ENCODE measurements around the gene RPS6KA4. TPM values are rescaled to one million over a fixed set of nuclear protein-coding genes. Genes with fewer than 3 reads are reported as not detected.

The RPS6KA4 gene
- total RNA-seq, 1 experiment from 2014 or later, result 24.5 TPM

GRCh38 chr11:64400102-64400501, 41.1 kb downstream of the RPS6KA4 start:
- ChIA-PET POLR2A (ENCODE audit: low non-redundant PET) (no interaction called here), CTCF (no interaction called here)
- H3K36me3 ChIP-seq (ENCODE audit: insufficient read depth, low read length, poor library complexity, severe bottlenecking), result no peaks in the 10 kb centered on the region
- peaks cover 7% of the 10 kb centered on the region for H3K27me3 ChIP-seq (replicated peaks; ENCODE audit: insufficient read depth, low read depth, low read length, poor library complexity)
- no peak overlapping the region for H3K27ac ChIP-seq (ENCODE audit: low read depth, low read length, poor library complexity, severe bottlenecking)
- BruUV-seq (replicated peaks), result no TSS peak
- intact Hi-C loops (cut with micrococcal nuclease; ENCODE audit: unreplicated experiment), result no loop called here
- H3K4me1 ChIP-seq (ENCODE audit: insufficient read depth, low read length, poor library complexity, severe bottlenecking), result peaks cover 13% of the 10 kb centered on the region
- DNase-seq (ENCODE audit: low spot score), result no peak
- no peak for TF ChIP-seq EZH2 (IDR thresholded peaks at IDR 0.05; ENCODE audit: borderline replicate concordance, low read depth, low read length, poor library complexity, severe bottlenecking)
- TF ChIP-seq, protein P1, sequence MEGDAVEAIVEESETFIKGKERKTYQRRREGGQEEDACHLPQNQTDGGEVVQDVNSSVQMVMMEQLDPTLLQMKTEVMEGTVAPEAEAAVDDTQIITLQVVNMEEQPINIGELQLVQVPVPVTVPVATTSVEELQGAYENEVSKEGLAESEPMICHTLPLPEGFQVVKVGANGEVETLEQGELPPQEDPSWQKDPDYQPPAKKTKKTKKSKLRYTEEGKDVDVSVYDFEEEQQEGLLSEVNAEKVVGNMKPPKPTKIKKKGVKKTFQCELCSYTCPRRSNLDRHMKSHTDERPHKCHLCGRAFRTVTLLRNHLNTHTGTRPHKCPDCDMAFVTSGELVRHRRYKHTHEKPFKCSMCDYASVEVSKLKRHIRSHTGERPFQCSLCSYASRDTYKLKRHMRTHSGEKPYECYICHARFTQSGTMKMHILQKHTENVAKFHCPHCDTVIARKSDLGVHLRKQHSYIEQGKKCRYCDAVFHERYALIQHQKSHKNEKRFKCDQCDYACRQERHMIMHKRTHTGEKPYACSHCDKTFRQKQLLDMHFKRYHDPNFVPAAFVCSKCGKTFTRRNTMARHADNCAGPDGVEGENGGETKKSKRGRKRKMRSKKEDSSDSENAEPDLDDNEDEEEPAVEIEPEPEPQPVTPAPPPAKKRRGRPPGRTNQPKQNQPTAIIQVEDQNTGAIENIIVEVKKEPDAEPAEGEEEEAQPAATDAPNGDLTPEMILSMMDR (conservative IDR thresholded peaks at IDR 0.05; ENCODE audit: low read depth, low read length), result no peak
- H3K4me3 ChIP-seq (ENCODE audit: low read depth, low read length, poor library complexity, severe bottlenecking), result no peak overlapping the region
- no peaks in the 10 kb centered on the region for H3K9me3 ChIP-seq (ENCODE audit: low read depth, low read length, poor library complexity, severe bottlenecking)

GRCh38 chr11:64400667-64401066, 41.7 kb downstream of the RPS6KA4 start:
- DNase-seq (ENCODE audit: low spot score), result no peak
- H3K27ac ChIP-seq (ENCODE audit: low read depth, low read length, poor library complexity, severe bottlenecking), result no peak overlapping the region
- ChIA-PET CTCF (no interaction called here), POLR2A (ENCODE audit: low non-redundant PET) (no interaction called here)
- intact Hi-C loops (cut with micrococcal nuclease; ENCODE audit: unreplicated experiment), result no loop called here
- H3K4me1 ChIP-seq (ENCODE audit: insufficient read depth, low read length, poor library complexity, severe bottlenecking), result peaks cover 11% of the 10 kb centered on the region
- no peaks in the 10 kb centered on the region for H3K9me3 ChIP-seq (ENCODE audit: low read depth, low read length, poor library complexity, severe bottlenecking)
- H3K4me3 ChIP-seq (ENCODE audit: low read depth, low read length, poor library complexity, severe bottlenecking), result no peak overlapping the region
- BruUV-seq (replicated peaks), result no TSS peak
- H3K27me3 ChIP-seq (replicated peaks; ENCODE audit: insufficient read depth, low read depth, low read length, poor library complexity), result peaks cover 7% of the 10 kb centered on the region
- no peaks in the 10 kb centered on the region for H3K36me3 ChIP-seq (ENCODE audit: insufficient read depth, low read length, poor library complexity, severe bottlenecking)
- TF ChIP-seq EZH2 (IDR thresholded peaks at IDR 0.05; ENCODE audit: borderline replicate concordance, low read depth, low read length, poor library complexity, severe bottlenecking), result no peak
- TF ChIP-seq, protein P1 (conservative IDR thresholded peaks at IDR 0.05; ENCODE audit: low read depth, low read length), result no peak

GRCh38 chr11:64401775-64402174, 42.8 kb downstream of the RPS6KA4 start:
- TF ChIP-seq, protein P1 (conservative IDR thresholded peaks at IDR 0.05; ENCODE audit: low read depth, low read length), result no peak
- TF ChIP-seq EZH2 (IDR thresholded peaks at IDR 0.05; ENCODE audit: borderline replicate concordance, low read depth, low read length, poor library complexity, severe bottlenecking), result no peak

More at GRCh38 chr11:64401775-64402174, 42.8 kb downstream of the RPS6KA4 start:
- no peaks in the 10 kb centered on the region for H3K4me1 ChIP-seq (ENCODE audit: insufficient read depth, low read length, poor library complexity, severe bottlenecking)
- H3K4me3 ChIP-seq (ENCODE audit: low read depth, low read length, poor library complexity, severe bottlenecking), result no peak overlapping the region
- H3K9me3 ChIP-seq (ENCODE audit: low read depth, low read length, poor library complexity, severe bottlenecking), result no peaks in the 10 kb centered on the region
- DNase-seq (ENCODE audit: low spot score), result no peak
- POLR2A ChIA-PET (ENCODE audit: low non-redundant PET), result no interaction called here
- no peak overlapping the region for H3K27ac ChIP-seq (ENCODE audit: low read depth, low read length, poor library complexity, severe bottlenecking)
- intact Hi-C loops (cut with micrococcal nuclease; ENCODE audit: unreplicated experiment), result no loop called here
- BruUV-seq (replicated peaks), result no TSS peak
- H3K36me3 ChIP-seq (ENCODE audit: insufficient read depth, low read length, poor library complexity, severe bottlenecking), result no peaks in the 10 kb centered on the region
- CTCF ChIA-PET, result no interaction called here
- peaks cover 7% of the 10 kb centered on the region for H3K27me3 ChIP-seq (replicated peaks; ENCODE audit: insufficient read depth, low read depth, low read length, poor library complexity)

All from A673 (cell line).